ENCODE data around the gene METAP1D. TPM values are rescaled to one million over a fixed set of nuclear protein-coding genes. Genes with fewer than 3 reads are reported as not detected.

METAP1D gene
- total RNA-seq, 1 experiment from 2014 or later: 4.7 TPM

- no peaks in the 10 kb centered on the region for H3K36me3 Mint-ChIP-seq
- H3K27me3 Mint-ChIP-seq (ENCODE audit: low read depth): no peaks in the 10 kb centered on the region
- H3K9me3 Mint-ChIP-seq: no peaks in the 10 kb centered on the region
- no peaks in the 10 kb centered on the region for H3K4me1 Mint-ChIP-seq
- DNase-seq (ENCODE audit: low spot score) (no peak), ATAC-seq (no peak)
- POLR2A ChIA-PET: no interaction called here
- CTCF ChIA-PET: interaction anchor here (1.8 kb wide), 1 partner anchor 65 kb away, joined by 8 read pairs; no protein-coding TSS in a partner anchor
- no peak overlapping the region for H3K4me3 Mint-ChIP-seq
- TF ChIP-seq SMAD4 (CRISPR knock-in tag; IDR thresholded peaks at IDR 0.05) (no peak), ATF2 (CRISPR knock-in tag; IDR thresholded peaks at IDR 0.05; ENCODE audit: borderline replicate concordance, low read depth) (no peak), ETV6 (CRISPR knock-in tag; IDR thresholded peaks at IDR 0.05) (no peak), RORB (CRISPR knock-in tag; IDR thresholded peaks at IDR 0.05) (no peak), TP53 (CRISPR knock-in tag; IDR thresholded peaks at IDR 0.05) (no peak), ZNF532 (CRISPR knock-in tag; IDR thresholded peaks at IDR 0.05; ENCODE audit: borderline replicate concordance) (no peak), ZNF138 (CRISPR knock-in tag; conservative IDR thresholded peaks at IDR 0.05) (no peak), HMGXB4 (CRISPR knock-in tag; IDR thresholded peaks at IDR 0.05) (no peak), TEAD4 (CRISPR knock-in tag; IDR thresholded peaks at IDR 0.05) (no peak), RELA (CRISPR knock-in tag; IDR thresholded peaks at IDR 0.05; ENCODE audit: borderline replicate concordance) (no peak), PRRX2 (CRISPR knock-in tag; IDR thresholded peaks at IDR 0.05) (no peak), E2F1 (CRISPR knock-in tag; IDR thresholded peaks at IDR 0.05) (no peak), SMAD3 (CRISPR knock-in tag; IDR thresholded peaks at IDR 0.05; ENCODE audit: borderline replicate concordance) (no peak)
- TF ChIP-seq, protein P1, sequence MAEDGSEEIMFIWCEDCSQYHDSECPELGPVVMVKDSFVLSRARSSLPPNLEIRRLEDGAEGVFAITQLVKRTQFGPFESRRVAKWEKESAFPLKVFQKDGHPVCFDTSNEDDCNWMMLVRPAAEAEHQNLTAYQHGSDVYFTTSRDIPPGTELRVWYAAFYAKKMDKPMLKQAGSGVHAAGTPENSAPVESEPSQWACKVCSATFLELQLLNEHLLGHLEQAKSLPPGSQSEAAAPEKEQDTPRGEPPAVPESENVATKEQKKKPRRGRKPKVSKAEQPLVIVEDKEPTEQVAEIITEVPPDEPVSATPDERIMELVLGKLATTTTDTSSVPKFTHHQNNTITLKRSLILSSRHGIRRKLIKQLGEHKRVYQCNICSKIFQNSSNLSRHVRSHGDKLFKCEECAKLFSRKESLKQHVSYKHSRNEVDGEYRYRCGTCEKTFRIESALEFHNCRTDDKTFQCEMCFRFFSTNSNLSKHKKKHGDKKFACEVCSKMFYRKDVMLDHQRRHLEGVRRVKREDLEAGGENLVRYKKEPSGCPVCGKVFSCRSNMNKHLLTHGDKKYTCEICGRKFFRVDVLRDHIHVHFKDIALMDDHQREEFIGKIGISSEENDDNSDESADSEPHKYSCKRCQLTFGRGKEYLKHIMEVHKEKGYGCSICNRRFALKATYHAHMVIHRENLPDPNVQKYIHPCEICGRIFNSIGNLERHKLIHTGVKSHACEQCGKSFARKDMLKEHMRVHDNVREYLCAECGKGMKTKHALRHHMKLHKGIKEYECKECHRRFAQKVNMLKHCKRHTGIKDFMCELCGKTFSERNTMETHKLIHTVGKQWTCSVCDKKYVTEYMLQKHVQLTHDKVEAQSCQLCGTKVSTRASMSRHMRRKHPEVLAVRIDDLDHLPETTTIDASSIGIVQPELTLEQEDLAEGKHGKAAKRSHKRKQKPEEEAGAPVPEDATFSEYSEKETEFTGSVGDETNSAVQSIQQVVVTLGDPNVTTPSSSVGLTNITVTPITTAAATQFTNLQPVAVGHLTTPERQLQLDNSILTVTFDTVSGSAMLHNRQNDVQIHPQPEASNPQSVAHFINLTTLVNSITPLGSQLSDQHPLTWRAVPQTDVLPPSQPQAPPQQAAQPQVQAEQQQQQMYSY (CRISPR knock-in tag; IDR thresholded peaks at IDR 0.05): no peak
- TF ChIP-seq, protein P2, sequence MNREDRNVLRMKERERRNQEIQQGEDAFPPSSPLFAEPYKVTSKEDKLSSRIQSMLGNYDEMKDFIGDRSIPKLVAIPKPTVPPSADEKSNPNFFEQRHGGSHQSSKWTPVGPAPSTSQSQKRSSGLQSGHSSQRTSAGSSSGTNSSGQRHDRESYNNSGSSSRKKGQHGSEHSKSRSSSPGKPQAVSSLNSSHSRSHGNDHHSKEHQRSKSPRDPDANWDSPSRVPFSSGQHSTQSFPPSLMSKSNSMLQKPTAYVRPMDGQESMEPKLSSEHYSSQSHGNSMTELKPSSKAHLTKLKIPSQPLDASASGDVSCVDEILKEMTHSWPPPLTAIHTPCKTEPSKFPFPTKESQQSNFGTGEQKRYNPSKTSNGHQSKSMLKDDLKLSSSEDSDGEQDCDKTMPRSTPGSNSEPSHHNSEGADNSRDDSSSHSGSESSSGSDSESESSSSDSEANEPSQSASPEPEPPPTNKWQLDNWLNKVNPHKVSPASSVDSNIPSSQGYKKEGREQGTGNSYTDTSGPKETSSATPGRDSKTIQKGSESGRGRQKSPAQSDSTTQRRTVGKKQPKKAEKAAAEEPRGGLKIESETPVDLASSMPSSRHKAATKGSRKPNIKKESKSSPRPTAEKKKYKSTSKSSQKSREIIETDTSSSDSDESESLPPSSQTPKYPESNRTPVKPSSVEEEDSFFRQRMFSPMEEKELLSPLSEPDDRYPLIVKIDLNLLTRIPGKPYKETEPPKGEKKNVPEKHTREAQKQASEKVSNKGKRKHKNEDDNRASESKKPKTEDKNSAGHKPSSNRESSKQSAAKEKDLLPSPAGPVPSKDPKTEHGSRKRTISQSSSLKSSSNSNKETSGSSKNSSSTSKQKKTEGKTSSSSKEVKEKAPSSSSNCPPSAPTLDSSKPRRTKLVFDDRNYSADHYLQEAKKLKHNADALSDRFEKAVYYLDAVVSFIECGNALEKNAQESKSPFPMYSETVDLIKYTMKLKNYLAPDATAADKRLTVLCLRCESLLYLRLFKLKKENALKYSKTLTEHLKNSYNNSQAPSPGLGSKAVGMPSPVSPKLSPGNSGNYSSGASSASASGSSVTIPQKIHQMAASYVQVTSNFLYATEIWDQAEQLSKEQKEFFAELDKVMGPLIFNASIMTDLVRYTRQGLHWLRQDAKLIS (CRISPR knock-in tag; IDR thresholded peaks at IDR 0.05; ENCODE audit: borderline replicate concordance): no peak
- no peak overlapping the region for H3K27ac Mint-ChIP-seq
These were observed 62.8 kb downstream of the METAP1D start for GRCh38 chr2:172062402-172063004.

Data from WTC11 (cell line).